Right kidney (tissue), 1 donor: Measurements from ENCODE around the gene RBM5.
A peak's percentile ranks its signal among the peaks of the same experiment; 100 is the strongest.

Experiments
- DNase-seq: peaks from one replicate; pipeline ENCODE4 v3.0.0-alpha.2; 2016

RBM5 gene

DNA sequence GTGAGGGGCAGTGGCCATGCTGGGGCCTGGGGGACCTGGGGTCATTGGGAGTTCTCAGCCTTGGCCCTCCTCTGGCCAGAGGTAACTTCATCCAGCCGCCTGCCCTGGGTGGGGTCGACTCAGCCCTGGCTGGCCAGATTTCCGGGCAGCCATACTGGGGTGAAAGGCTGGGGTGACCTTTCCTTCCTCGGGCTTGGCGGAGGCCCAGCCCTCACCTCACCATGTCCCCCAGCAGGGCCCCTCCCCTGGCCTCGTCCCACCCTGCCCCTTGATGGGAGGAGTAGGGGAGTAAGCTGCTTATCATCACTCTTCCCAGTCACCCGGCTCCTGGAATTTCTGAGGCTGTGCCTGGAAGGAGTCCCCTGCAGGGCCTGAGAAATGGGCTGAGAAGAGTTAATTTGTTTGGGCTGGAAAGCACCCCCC is 71.9 kb downstream of the RBM5 start:
- DNase-seq, result no peak

DNA sequence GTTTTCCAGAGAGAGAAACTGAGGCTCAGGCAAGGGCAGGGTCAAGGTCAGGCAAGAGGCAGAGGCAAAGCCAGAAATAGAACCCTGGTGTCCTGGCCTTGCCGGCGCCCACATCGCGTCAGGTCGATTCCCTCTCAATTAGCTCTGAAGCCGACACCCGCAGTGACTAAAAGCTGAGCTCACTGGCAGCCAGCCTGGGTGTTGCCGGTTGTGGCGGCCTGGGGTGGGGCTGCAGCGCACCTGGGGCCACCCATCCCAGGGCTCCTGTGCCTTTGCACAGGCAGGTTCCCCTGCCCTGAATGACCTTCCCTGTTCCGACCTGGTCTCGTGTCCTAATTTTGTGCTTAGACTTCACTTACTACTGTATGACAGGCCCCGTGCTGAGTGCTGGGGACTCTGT is 72.6 kb downstream of the RBM5 start:
- DNase-seq, result no peak

DNA sequence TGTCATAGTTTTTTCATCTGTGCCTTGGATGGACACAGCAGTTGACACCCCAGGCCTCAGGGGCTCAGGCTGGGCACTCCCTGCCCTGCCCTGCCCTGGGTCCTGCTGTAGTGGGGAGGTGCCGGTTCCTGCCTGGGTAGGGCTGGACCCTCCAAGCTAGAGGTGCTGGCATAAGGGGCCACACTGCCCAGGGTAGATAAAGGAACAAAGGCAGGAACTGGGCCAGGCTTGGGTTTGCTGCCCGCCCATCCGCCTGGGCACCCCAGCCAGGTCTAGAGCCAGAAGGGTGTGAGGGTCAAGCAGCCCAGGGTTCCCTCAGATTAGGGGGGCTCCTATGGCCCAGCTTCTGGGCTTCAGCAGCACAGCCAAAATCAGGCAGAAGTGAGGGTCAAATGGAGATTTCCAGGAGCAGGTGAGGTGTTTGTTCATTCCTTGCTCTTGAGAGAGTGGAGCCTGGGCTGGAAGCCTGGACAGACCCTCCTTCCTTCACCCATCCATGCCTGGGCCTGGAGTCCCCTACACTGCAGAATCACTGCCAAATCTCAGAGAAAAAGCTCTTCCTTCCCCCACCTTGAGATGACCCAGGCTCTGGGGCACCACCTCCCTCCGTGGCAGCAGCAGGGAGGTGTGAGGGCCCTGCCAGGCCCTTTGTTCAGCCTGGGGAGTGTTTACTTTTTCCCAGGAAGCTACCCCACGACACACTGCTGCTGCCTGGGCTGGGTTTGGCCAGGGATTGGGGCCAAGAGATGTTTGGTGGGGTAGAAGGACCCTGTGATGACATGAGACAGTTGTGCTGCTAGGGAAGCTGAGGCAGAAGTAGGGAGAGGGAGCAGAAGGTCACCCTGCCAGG is 73.5 kb downstream of the RBM5 start:
- no peak for DNase-seq

DNA sequence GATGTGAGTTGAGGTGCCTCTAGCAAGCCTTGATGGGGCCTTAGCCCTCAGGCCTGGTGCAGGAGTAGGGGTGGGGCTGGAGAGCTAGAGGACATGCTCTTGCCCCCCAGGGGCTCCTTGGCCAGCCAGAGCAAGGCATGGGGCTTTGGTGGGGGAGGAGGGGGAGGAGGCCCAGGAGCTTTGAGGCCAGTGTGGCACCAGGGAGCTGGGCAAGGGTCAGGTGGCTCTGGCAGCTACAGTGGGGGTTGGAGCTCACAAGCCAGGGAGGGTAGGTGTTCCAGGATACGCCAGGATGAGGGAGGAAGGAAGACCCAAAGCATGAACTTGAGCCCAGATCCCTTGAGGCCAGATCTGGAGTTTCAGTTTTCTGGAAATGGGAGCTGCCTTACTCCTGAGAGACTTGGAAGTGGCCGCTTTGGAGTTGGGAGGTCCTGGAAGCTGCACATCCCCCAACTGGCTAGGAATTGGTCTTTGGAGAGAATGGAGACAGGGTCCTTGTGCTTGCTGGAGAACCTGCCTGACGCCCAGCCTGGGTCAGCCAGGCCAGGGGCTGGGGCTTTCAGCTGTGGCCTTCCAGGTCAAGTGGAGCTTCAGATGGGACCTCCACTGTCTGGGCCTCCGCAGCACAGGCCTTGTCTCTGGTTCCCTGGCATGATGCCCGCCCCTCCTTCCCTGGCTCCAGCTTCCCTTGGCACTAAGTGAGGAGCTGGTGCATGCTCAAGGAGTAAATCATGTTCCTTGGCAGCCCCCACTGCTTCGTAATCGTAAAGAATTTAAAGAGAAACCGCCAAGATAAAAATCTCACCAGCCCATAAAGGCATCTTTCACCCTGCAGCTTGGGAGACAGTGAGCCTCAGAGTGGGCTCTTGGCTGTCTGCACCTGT is 75.1 kb downstream of the RBM5 start:
- peak; percentile 15 for DNase-seq

DNA sequence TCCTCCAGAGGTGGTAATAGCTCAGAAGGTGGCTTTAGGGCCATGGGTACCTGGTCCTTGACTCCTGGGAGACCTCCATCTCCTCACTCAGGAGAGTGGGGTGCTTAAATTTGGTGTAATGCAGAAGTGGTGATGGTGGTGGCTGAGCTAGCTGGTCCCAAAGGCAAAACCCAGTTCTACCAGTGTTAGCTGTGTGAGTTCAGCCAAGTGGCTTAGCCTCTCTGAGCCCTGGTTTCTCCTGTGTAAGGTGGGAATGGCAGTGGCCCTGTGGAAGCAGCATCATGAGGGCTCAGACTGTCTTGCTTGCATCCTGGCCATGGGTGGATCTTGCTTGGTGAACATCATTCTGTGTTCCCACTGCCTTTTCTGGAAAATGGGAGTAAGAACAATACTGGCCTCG is 75.8 kb downstream of the RBM5 start:
- DNase-seq, result no peak

DNA sequence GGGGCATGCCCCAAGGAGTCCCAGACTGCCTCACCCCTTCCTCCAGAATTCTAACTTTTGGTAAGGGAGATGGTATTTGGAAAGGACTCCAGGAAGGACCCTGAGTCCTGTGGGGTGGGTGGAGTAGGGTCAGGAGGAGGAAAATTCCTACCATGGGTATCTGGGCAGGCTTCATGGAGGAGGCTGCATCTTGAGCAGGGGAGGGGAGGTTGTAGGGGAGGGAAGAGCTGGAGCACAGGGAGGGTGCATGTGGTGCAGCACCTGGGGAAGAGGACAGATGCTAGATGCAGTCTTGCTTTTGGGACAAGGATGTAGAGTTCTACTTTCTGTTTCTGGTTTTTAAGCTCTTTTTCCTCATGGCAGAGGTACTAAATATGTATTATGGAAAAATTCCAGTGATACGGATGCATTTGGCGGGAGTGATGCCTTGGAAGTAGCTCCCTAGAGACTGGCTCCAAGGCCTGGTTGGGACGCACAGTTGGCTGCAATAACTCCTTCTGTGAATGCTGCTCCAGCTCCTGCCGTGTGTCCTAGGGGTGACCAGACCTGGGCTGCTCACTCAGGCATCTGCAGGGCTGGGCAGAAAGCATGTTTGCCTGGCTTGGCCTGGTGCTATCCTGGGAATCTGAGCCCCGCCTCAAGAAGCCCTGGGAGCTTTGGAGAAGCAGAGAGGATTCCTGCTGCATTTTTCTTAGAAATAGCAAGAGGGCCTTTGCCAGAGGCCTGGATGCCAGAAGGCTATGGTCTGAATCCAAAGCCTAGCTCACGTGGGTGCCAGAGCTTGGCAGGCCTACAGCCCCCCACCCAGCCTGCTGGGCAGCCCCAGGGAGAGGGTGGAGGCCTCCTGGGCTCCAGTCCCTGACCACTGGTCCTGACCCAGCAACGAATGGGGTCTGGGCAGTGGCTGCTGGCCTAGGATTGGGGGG is 76.5 kb downstream of the RBM5 start:
- peak; percentile 28 for DNase-seq

DNA sequence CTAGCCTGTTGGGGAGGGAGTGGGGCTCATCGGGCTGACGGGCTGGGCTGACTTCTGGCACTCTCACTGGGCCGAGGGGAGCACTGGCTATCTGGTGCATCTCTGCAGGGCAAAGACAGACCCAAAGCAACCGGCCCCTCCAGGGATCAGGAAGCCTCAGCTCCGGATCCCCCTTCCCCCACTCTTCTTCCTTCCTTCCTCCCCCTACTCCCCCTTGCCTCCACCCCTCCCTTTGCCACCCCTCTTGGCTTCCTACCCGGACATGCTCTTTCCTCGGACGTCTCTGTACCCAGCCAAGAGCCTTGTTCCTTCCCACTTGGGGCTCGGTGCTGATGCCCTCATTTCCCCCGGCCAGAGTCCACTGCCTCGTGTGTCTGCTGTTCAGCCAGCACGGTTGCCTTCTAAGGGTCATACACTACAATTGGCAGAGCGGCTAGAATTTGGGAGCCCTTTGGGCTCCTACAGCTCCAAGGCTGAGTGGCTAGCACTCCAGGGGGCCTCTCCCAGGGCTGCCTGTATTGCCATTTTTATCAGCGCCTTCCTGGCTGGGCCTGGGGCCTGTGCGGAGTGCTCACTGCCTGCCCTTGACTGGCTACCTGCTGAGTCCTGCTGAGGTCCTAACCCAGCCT is 77.3 kb downstream of the RBM5 start:
- DNase-seq, result peak; percentile 73

DNA sequence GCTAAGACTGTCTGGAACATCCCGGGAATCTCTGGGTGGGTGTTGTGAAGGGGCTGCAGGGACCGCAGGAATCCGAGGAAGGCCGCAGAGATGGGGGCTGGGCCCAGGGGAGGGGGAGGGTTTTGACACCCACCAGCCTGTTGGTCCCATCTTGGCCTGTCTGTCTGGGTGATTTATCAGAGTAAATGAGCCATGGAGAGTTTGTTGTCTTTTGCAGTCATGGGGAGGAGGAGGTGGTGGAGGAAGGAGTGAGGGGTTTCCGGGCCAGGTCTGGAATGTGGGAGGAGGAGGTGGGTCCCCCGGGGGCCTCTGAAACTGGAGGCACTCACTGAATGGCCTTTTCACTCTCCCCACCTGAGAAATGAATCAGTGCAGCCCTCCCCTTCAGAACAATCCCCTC is 77.9 kb downstream of the RBM5 start:
- DNase-seq, result peak; percentile 75

DNA sequence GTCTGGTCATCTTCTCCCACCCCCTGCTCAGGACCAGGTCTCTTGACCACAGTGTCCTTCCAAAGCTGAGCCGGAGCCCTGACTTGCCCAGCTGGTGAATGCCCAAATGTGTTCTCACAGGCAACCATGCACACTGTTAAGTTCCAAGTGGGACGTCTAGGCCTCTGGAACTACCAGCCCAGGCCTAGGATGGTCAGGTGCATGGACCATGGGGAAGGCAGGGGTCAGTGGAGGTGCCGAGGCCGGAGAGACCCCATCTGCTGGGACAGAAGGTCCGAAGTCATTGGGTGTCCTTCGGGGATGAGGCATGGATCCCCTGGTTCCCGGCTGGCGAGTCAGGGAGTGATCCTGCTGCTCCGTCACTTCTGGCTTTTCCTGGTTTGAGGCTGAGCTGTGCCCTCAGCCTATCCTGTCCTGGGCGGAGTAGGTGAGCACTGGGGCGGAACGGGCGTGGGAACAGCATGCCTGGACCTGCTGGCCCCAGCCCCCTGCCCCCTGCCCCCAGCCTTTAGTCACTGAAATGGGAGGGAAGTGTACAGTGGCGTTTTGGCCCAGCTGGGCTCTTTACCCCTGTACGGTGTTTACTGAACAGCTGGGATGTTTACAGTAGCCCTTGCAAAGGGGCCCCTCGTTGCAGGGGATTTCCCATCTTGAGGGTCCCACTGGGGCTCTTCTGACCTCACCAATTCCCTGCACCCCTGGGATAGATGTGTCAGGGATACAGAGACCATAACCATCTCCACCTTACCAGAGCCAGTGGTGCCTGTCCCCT is 78.5 kb downstream of the RBM5 start:
- no peak for DNase-seq

DNA sequence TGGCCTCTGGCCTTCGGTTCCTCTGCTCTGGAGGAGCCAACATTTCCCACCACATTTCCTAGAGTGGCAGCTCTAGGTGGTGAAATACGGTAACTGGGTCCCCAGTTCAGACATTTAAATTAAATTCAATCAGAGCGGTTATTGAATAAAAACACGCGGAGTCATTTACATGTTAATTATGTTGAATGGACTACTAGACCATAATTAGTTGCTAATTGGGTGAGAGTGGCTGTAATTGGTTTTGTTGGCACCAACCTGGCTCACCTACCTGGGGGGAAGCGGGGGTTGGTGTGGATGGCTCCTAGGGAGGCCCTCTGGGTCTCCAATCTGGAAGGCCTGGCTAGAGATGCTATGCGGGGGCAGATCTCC is 79.1 kb downstream of the RBM5 start:
- DNase-seq, result no peak

DNA sequence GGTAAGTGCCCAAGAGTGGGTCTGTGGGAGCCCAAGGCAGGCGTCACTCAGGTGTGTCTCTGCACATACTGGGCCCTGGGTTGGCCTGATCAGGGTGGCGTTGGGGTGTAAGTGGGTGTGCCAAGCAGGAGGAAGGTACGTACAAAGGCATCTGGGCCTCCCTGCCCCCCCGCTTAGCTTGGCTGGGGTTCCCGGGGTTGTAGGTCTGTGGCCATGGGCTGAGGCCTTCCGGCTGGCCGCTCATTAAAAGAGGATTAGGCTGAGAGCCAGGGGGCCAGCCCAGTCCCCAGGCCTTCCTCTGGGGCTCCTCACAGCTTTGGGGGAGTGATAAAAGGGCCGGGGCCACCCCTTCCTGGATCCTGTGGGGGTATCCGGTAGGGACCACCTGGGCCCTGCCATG is 79.7 kb downstream of the RBM5 start:
- no peak for DNase-seq
